GM12801 (cell line): ENCODE results near the gene TMEM176B.

ENCODE experiments used
- CTCF ChIP-seq: IDR thresholded peaks from one replicate; pipeline ENCODE4 v1.5.1; 2011; ENCODE audit warnings: control low read depth; ENCODE audit not compliant: insufficient read length; ENCODE audit errors: extremely low read depth

TMEM176B gene

GRCh38 chr7:150842716-150843115 is 42.6 kb upstream of the TMEM176B start:
- TF ChIP-seq CTCF, result no peak

- TF ChIP-seq CTCF, result no peak
Measured at GRCh38 chr7:150842018-150842417, 41.9 kb upstream of the TMEM176B start.

GRCh38 chr7:150838965-150839650 is 38.9 kb upstream of the TMEM176B start:
- TF ChIP-seq CTCF, result no peak

- no peak for TF ChIP-seq CTCF
Measured at GRCh38 chr7:150835702-150836280, 35.6 kb upstream of the TMEM176B start.

DNA sequence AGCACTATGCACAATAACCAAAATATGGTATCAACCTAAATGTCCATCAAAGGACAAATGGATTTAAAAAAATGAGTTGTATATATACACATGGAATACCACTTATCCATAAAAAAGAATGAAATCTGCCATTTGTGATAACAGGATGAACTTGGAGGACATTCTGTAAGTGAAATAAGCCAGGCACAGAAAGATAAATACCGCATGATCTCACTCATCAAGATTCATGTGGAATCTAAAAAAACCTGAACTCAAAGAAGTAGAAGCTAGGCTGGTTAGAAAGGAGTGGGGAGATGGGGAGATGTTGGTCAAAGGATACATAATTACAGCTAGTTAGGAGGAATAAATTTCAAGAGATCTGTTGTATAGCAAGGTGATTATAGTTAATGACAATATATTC is 34.9 kb upstream of the TMEM176B start:
- TF ChIP-seq CTCF, result no peak

- no peak for TF ChIP-seq CTCF
Measured at GRCh38 chr7:150831851-150832250, 31.7 kb upstream of the TMEM176B start.

GRCh38 chr7:150830937-150831336 is 30.8 kb upstream of the TMEM176B start:
- TF ChIP-seq CTCF, result no peak
